Measurements from ENCODE around the gene KIAA0232. TPM values are rescaled to one million over a fixed set of nuclear protein-coding genes. Genes with fewer than 3 reads are reported as not detected.

Gene KIAA0232
- total RNA-seq, 1 experiment from 2014 or later, result 15.6 TPM

GRCh38 chr4:6875431-6875831, 92.9 kb downstream of the KIAA0232 start:
- DNase-seq (ENCODE audit: unreplicated experiment), result no peak
- no peaks in the 10 kb centered on the region for H3K27me3 Mint-ChIP-seq (ENCODE audit: insufficient read depth, unreplicated experiment)
- H3K27ac Mint-ChIP-seq (ENCODE audit: low read depth, unreplicated experiment), result peak overlapping the region; percentile 9
- no peak for TF ChIP-seq CTCF (IDR thresholded peaks at IDR 0.05; ENCODE audit: unreplicated experiment)
- CTCF ChIA-PET, result interaction anchor here (0.5 to 7.5 kb wide), 14 partner anchors 10 to 460 kb away, joined by 3 to 208 read pairs (median 4); partner anchors contain the start of gene BLOC1S4
- H3K36me3 Mint-ChIP-seq (ENCODE audit: insufficient read depth, unreplicated experiment), result peaks cover 66% of the 10 kb centered on the region
- no TSS peak for BruUV-seq (replicated peaks)
- intact Hi-C loops (cut with micrococcal nuclease), result no loop called here
- no peak overlapping the region for H3K4me3 Mint-ChIP-seq (ENCODE audit: unreplicated experiment)
- H3K4me1 Mint-ChIP-seq (ENCODE audit: insufficient read depth, unreplicated experiment), result no peaks in the 10 kb centered on the region
- POLR2A ChIA-PET, result interaction anchor here (0.7 to 2.5 kb wide), 3 partner anchors 155 to 719 kb away, joined by 3 to 13 read pairs (median 3); a partner anchor contains a TSS
- H3K9me3 Mint-ChIP-seq (ENCODE audit: unreplicated experiment), result no peaks in the 10 kb centered on the region

GRCh38 chr4:6876440-6876839, 93.9 kb downstream of the KIAA0232 start:
- TF ChIP-seq CTCF (IDR thresholded peaks at IDR 0.05; ENCODE audit: unreplicated experiment), result no peak
- no peaks in the 10 kb centered on the region for H3K4me1 Mint-ChIP-seq (ENCODE audit: insufficient read depth, unreplicated experiment)
- intact Hi-C loops (cut with micrococcal nuclease), result no loop called here
- H3K27ac Mint-ChIP-seq (ENCODE audit: low read depth, unreplicated experiment), result peak overlapping the region; percentile 33
- H3K4me3 Mint-ChIP-seq (ENCODE audit: unreplicated experiment), result no peak overlapping the region
- no peak for DNase-seq (ENCODE audit: unreplicated experiment)
- peaks cover 68% of the 10 kb centered on the region for H3K36me3 Mint-ChIP-seq (ENCODE audit: insufficient read depth, unreplicated experiment)
- POLR2A ChIA-PET, result no interaction called here
- CTCF ChIA-PET, result interaction anchor here (0.9 to 7.5 kb wide), 5 partner anchors 11 to 202 kb away, joined by 3 to 208 read pairs (median 4); partner anchors contain the start of gene BLOC1S4
- no peaks in the 10 kb centered on the region for H3K9me3 Mint-ChIP-seq (ENCODE audit: unreplicated experiment)
- no peaks in the 10 kb centered on the region for H3K27me3 Mint-ChIP-seq (ENCODE audit: insufficient read depth, unreplicated experiment)
- BruUV-seq (replicated peaks), result no TSS peak

GRCh38 chr4:6877067-6877466, 94.5 kb downstream of the KIAA0232 start:
- no TSS peak for BruUV-seq (replicated peaks)
- Mint-ChIP-seq H3K9me3 (ENCODE audit: unreplicated experiment) (no peaks in the 10 kb centered on the region), H3K4me3 (ENCODE audit: unreplicated experiment) (no peak overlapping the region), H3K27ac (ENCODE audit: low read depth, unreplicated experiment) (peak overlapping the region; percentile 33), H3K27me3 (ENCODE audit: insufficient read depth, unreplicated experiment) (no peaks in the 10 kb centered on the region), H3K4me1 (ENCODE audit: insufficient read depth, unreplicated experiment) (no peaks in the 10 kb centered on the region), H3K36me3 (ENCODE audit: insufficient read depth, unreplicated experiment) (peaks cover 68% of the 10 kb centered on the region)
- intact Hi-C loops (cut with micrococcal nuclease), result no loop called here
- no peak for TF ChIP-seq CTCF (IDR thresholded peaks at IDR 0.05; ENCODE audit: unreplicated experiment)
- CTCF ChIA-PET, result interaction anchor here (7.5 kb wide), 1 partner anchor 157 kb away, joined by 208 read pairs; the partner anchor contains the start of gene BLOC1S4
- DNase-seq (ENCODE audit: unreplicated experiment), result no peak
- POLR2A ChIA-PET, result no interaction called here

GRCh38 chr4:6878451-6879059, 96.0 kb downstream of the KIAA0232 start:
- intact Hi-C loops (cut with micrococcal nuclease), result no loop called here
- Mint-ChIP-seq H3K27me3 (ENCODE audit: insufficient read depth, unreplicated experiment) (no peaks in the 10 kb centered on the region), H3K27ac (ENCODE audit: low read depth, unreplicated experiment) (no peak overlapping the region), H3K4me1 (ENCODE audit: insufficient read depth, unreplicated experiment) (no peaks in the 10 kb centered on the region), H3K4me3 (ENCODE audit: unreplicated experiment) (no peak overlapping the region), H3K9me3 (ENCODE audit: unreplicated experiment) (no peaks in the 10 kb centered on the region), H3K36me3 (ENCODE audit: insufficient read depth, unreplicated experiment) (peaks cover 72% of the 10 kb centered on the region)
- no peak for TF ChIP-seq CTCF (IDR thresholded peaks at IDR 0.05; ENCODE audit: unreplicated experiment)
- ChIA-PET POLR2A (no interaction called here), CTCF (interaction anchor here (0.7 to 7.5 kb wide), 2 partner anchors 44 to 159 kb away, joined by 3 to 208 read pairs; partner anchors contain the start of gene BLOC1S4)
- BruUV-seq (replicated peaks), result no TSS peak
- DNase-seq (ENCODE audit: unreplicated experiment), result no peak
